ENCODE results near the gene BGLAP. TPM values are rescaled to one million over a fixed set of nuclear protein-coding genes. Genes with fewer than 3 reads are reported as not detected.
A peak's percentile ranks its signal among the peaks of the same experiment; 100 is the strongest.

Gene BGLAP
- total RNA-seq, 3 donors from 2014 or later, result 1.4 to 4.6 (median 2.4) TPM

DNA sequence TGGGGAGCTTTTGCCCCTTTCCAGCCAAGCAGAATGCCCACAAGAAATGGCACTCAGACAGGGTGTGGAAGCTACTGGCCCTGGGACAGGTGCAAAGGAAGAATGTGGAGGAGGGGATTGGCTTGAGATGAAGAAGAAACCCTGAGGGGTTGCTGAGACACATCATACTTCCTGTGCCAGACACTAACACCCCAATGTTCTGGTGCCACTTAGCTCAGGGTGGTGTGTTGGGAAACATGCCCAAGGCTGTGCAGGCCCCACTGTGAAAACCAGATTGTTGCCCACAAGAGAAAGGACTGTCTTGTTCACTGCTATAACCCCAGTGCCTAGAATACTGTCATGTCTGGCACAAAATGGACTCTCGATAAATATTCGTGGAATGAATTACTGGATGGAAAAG, 15.7 kb downstream of the BGLAP start:
- Histone ChIP-seq H3K9me3 (no peaks in the 10 kb centered on the region), H3K4me3 (no peak overlapping the region), H3K36me3 (ENCODE audit: low read depth) (peaks cover 23% of the 10 kb centered on the region), H3K4me1 (ENCODE audit: low read depth) (no peaks in the 10 kb centered on the region)
- intact Hi-C loops (cut with DNase I, micrococcal nuclease), result no loop called here
- TF ChIP-seq CTCF (IDR thresholded peaks at IDR 0.05), result no peak
- ATAC-seq (no peak), DNase-seq (no peak)

DNA sequence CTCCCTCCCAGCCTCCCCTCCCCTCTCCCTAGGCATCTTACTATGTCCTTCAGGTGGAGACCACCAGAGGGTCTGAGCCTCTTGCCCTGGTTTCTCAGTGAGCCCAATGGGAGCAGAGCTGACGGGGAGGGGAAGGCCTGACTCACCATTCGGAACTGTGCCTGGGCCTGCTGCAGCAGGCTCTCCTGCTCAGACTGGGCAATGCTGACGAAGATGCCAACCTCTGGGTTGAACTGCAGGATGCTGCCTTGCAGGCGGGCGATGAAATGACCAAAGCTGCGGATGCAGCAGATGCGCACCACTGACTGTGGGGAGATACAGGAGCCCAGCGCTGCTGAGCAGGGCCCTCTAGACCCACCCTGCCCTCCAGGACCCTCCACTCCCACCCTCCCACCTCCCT, 16.9 kb downstream of the BGLAP start:
- no peak for DNase-seq
- H3K4me1 ChIP-seq (ENCODE audit: low read depth), result no peaks in the 10 kb centered on the region
- ATAC-seq, result no peak
- intact Hi-C loops (cut with DNase I, micrococcal nuclease), result no loop called here
- H3K36me3 ChIP-seq (ENCODE audit: low read depth), result peaks cover 25% of the 10 kb centered on the region
- H3K4me3 ChIP-seq, result no peak overlapping the region
- no peak for TF ChIP-seq CTCF (IDR thresholded peaks at IDR 0.05)
- no peaks in the 10 kb centered on the region for H3K9me3 ChIP-seq

DNA sequence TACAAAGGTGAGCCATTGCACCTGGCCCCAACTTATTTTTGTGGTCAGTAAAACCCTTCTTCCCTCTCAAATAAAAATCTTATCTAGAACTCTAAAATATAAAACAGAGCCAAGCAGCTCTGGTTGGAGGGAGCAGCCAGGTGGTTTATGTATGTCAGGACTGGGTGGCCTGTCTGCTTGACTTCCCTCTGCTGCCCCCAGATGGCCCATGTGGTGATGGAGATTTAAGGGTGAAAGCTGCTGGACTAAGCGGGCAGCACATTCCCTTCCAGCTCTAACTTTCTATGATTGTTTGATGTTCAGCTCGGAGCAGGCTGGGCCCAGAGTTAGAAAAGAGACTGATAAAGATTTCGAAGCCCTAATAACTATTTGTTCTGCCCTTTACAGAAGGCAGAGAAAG, 17.8 kb downstream of the BGLAP start:
- H3K4me1 ChIP-seq (ENCODE audit: low read depth), result no peaks in the 10 kb centered on the region
- H3K9me3 ChIP-seq, result no peaks in the 10 kb centered on the region
- no peak overlapping the region for H3K4me3 ChIP-seq
- intact Hi-C loops (cut with DNase I, micrococcal nuclease), result no loop called here
- DNase-seq, result peak in 1 of 3 donors; percentile 22
- peaks cover 25% of the 10 kb centered on the region for H3K36me3 ChIP-seq (ENCODE audit: low read depth)
- TF ChIP-seq CTCF (IDR thresholded peaks at IDR 0.05), result no peak
- ATAC-seq, result no peak

DNA sequence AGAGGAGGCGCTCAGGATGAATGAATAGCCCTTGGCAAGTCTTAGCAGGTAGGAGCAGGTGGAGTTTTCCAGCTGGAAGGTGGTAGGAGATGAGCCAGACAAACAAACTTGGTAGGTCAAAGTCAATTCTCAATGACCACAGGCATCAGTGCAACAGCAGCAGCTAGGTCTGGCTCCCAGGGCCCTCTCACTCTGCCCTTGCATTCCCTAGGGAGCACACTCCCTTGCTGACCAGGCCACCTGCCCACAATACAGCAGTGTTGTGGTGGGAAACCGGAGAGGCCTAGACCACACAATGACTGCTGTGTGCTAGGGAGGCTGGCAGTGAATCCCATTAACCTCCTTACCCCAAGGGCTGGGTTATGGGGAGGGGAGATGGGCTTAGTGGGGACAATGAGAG, 18.9 kb downstream of the BGLAP start:
- Histone ChIP-seq H3K36me3 (ENCODE audit: low read depth) (peaks cover 31% of the 10 kb centered on the region), H3K4me1 (ENCODE audit: low read depth) (no peaks in the 10 kb centered on the region), H3K4me3 (no peak overlapping the region), H3K9me3 (no peaks in the 10 kb centered on the region)
- DNase-seq (no peak), ATAC-seq (no peak)
- TF ChIP-seq CTCF (IDR thresholded peaks at IDR 0.05), result no peak
- intact Hi-C loops (cut with DNase I, micrococcal nuclease), result no loop called here

DNA sequence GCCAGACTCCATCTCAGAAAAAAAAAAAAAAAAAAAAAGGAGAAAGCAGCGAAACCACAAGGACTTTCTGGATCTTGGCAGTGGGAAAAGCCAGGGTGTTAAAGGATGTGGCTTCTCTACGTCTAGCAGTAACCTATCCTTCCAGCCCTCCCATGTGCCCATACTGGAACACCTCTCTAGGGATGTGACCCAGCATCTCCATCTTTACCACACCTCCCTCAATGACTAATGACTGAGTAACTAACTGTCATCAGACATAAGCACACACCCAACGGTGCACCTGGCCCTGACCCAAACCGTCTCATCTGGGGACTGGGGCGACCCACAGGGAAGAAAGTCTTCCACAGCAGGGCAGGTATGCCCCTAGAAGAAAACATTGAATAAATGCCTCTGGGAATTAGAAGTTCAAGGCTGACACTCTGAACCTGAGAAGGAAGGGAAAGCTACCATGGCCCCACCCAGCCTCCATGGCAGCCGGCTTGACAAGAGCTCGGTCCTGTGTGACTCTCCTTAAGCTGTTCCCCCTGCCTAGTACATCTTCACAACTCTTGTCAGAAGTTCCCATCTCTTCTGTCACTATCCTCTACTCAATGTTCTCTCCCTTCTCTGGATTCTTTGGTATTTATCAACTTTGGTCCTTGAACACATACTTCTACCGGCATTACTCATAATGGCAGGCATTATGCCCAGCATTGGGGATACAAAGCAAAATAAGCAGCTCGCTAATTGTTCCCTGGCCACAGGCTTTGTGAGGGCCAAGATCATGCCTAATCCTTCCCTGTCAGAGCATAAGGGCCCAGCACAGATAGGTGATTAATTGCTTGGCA, 20.7 kb downstream of the BGLAP start:
- intact Hi-C loops (cut with DNase I, micrococcal nuclease), result no loop called here
- ATAC-seq (no peak), DNase-seq (no peak)
- Histone ChIP-seq H3K9me3 (no peaks in the 10 kb centered on the region), H3K4me3 (no peak overlapping the region), H3K36me3 (ENCODE audit: low read depth) (peaks cover 44% of the 10 kb centered on the region), H3K4me1 (ENCODE audit: low read depth) (no peaks in the 10 kb centered on the region)
- no peak for TF ChIP-seq CTCF (IDR thresholded peaks at IDR 0.05)

Measured in mucosa of descending colon (tissue), 3 donors.